Endodermal cell (in vitro differentiated cells): ENCODE results near the gene PTPN11. TPM values are rescaled to one million over a fixed set of nuclear protein-coding genes. Genes with fewer than 3 reads are reported as not detected.

Experiments
- DNase-seq: peaks from one replicate; pipeline ENCODE4 v3.0.0-alpha.2; 2017
- H3K27ac ChIP-seq: 2 replicates; pipeline ENCODE4 v1.5.1; 2013; ENCODE audit warnings: mild to moderate bottlenecking, low read depth, low read length, moderate library complexity
- H3K27me3 ChIP-seq: 2 replicates; pipeline ENCODE4 v1.6.1; 2013; ENCODE audit warnings: mild to moderate bottlenecking, low read length, moderate library complexity; ENCODE audit not compliant: insufficient read depth, control insufficient read depth, poor library complexity, severe bottlenecking
- H3K36me3 ChIP-seq: 2 replicates; pipeline ENCODE4 v1.7.0; 2013; ENCODE audit warnings: mild to moderate bottlenecking, low read length, moderate library complexity; ENCODE audit not compliant: control insufficient read depth, insufficient read depth
- H3K4me1 ChIP-seq: one replicate; pipeline ENCODE4 v1.7.0; 2013; ENCODE audit warnings: low read length; ENCODE audit not compliant: control insufficient read depth, insufficient read depth
- H3K4me3 ChIP-seq: 2 replicates; pipeline ENCODE4 v1.5.1; 2013; ENCODE audit warnings: mild to moderate bottlenecking, low read length, moderate library complexity
- H3K9ac ChIP-seq: 2 replicates; pipeline ENCODE4 v1.6.1; 2013; ENCODE audit warnings: mild to moderate bottlenecking, low read length, moderate library complexity; ENCODE audit not compliant: poor library complexity, severe bottlenecking; ENCODE audit errors: extremely low read depth
- H3K9me3 ChIP-seq: 2 replicates; pipeline ENCODE4 v1.6.1; 2013; ENCODE audit warnings: mild to moderate bottlenecking, low read length, moderate library complexity; ENCODE audit not compliant: control insufficient read depth
- H3K27ac Mint-ChIP-seq: 2 replicates; pipeline ENCODE4 v1.8.0; 2020; ENCODE audit warnings: mixed read lengths
- H3K27me3 Mint-ChIP-seq: 2 replicates; pipeline ENCODE4 v1.8.0; 2021; ENCODE audit warnings: mild to moderate bottlenecking, mixed read lengths; ENCODE audit not compliant: insufficient read depth
- H3K36me3 Mint-ChIP-seq: 2 replicates; pipeline ENCODE4 v1.8.0; 2020; ENCODE audit warnings: low read depth, mixed read lengths
- H3K4me1 Mint-ChIP-seq: 2 replicates; pipeline ENCODE4 v1.8.0; 2020; ENCODE audit warnings: mixed read lengths
- H3K4me3 Mint-ChIP-seq: 2 replicates; pipeline ENCODE4 v1.8.0; 2020; ENCODE audit warnings: mild to moderate bottlenecking, moderate library complexity, mixed read lengths
- H3K9me3 Mint-ChIP-seq: 2 replicates; pipeline ENCODE4 v1.8.0; 2020; ENCODE audit warnings: mild to moderate bottlenecking, mixed read lengths
- CTCF ChIP-seq: fragments of 200-600 bp; sonication (generic); conservative IDR thresholded peaks from 2 replicates; pipeline ENCODE4 v1.5.0; 2021; ENCODE audit warnings: antibody characterized with exemption, mild to moderate bottlenecking
- WGBS, 2 experiments: methylation state at CpG; one replicate each; pipeline versions ENCODE4 v1.1.5 to v1.1.7; 2013; ENCODE audit warnings: missing lambda C conversion rate in 2 of 2, mixed read lengths in 1 of 2; ENCODE audit not compliant: insufficient coverage in 1 of 2, insufficient read length in 1 of 2; 5-methylcytosine and 5-hydroxymethylcytosine counted together
- total RNA-seq, 2 donors: library from RNA; stranded (reverse); fragmentation: NEBNext Ultra II Directional in 1 of 2; extraction: Animal tissue kit (Norgen Biotek cat#: 25700) in 1 of 2; gene quantifications; 2 replicates in 1 of 2; 3 replicates in 1 of 2; pipeline ENCODE4 v1.2.1, GENCODE V29; 2021

PTPN11 gene
- total RNA-seq, 2 donors from 2014 or later: 98.2 to 106 TPM

GRCh38 chr12:112523856-112524255, 105.1 kb downstream of the PTPN11 start:
- no peak overlapping the region for H3K4me3 ChIP-seq
- Mint-ChIP-seq H3K4me1 (no peaks in the 10 kb centered on the region), H3K27ac (no peak overlapping the region), H3K27me3 (peaks cover 50% of the 10 kb centered on the region), H3K4me3 (no peak overlapping the region), H3K9me3 (peaks cover 12% of the 10 kb centered on the region), H3K36me3 (no peaks in the 10 kb centered on the region)
- H3K27me3 ChIP-seq: peaks cover 52% of the 10 kb centered on the region
- H3K4me1 ChIP-seq: no peaks in the 10 kb centered on the region
- DNase-seq: no peak
- H3K9ac ChIP-seq: no peak overlapping the region
- no peaks in the 10 kb centered on the region for H3K36me3 ChIP-seq
- no peaks in the 10 kb centered on the region for H3K9me3 ChIP-seq
- TF ChIP-seq CTCF: no peak
- no peak overlapping the region for H3K27ac ChIP-seq
- 93 to 94% methylated on average over 5 of the region's 5 CpGs for WGBS, 2 experiments

DNA sequence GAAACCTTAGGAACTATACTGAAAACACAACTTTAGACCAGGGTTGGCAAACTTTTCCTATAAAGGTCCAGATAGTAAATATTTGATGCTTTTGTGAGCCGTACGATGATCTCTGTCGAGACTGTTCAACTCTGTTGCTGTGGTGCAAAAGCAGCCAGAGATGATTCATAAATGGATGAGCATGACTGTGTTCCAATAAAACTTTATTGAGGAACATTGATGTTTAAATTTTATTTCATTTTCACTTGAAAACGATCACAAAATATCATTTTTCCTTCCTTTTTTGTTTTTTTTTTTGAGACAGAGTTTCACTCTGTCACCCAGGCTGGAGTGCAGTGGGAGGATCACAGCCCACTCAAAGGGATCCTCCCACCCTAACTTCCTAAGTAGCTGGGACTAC, 105.5 kb downstream of the PTPN11 start:
- H3K27me3 ChIP-seq: peaks cover 57% of the 10 kb centered on the region
- Mint-ChIP-seq H3K27ac (no peak overlapping the region), H3K36me3 (no peaks in the 10 kb centered on the region), H3K4me3 (no peak overlapping the region), H3K27me3 (peaks cover 46% of the 10 kb centered on the region), H3K9me3 (peaks cover 10% of the 10 kb centered on the region), H3K4me1 (no peaks in the 10 kb centered on the region)
- no peaks in the 10 kb centered on the region for H3K36me3 ChIP-seq
- H3K4me1 ChIP-seq: no peaks in the 10 kb centered on the region
- no peak overlapping the region for H3K9ac ChIP-seq
- TF ChIP-seq CTCF: no peak
- H3K9me3 ChIP-seq: no peaks in the 10 kb centered on the region
- 91 to 100% methylated on average over 3 to 4 of the region's 4 CpGs for WGBS, 2 experiments
- no peak overlapping the region for H3K4me3 ChIP-seq
- H3K27ac ChIP-seq: no peak overlapping the region
- no peak for DNase-seq

DNA sequence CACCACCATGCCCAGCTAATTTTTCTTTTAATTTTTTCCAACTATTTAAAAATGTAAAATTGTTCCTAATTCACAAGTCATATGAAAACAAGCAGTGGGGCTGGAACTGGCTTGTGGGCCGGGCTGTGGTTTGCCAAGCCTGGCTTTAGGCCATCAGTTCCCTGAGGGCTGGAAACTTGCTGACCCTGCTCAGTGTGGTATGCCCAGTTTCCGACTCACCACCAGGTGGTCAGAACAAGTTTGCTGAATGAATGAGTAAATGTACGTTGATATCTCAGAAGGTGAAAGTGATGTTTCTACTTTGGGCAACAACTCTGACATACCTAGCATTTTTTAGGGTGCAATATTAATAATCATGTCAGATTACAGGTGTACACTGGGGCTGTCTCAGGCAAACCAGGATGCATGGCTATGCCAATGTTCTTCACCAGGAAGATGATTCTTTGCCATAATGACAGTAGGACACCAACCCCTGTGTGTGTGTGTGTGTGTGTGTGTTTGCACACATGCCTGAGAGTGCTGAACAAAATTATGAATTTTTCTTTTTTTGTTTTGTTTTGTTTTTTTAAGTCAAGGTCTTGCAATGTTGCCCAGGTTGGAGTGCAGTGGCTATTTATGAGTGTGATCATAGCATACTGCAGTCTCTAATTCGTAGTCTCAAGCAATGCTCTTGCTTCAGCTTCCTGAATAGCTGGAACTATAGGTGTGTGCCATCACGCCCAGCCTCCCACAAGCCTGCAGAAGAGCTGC, 106.1 kb downstream of the PTPN11 start:
- Mint-ChIP-seq H3K27ac (no peak overlapping the region), H3K9me3 (peaks cover 4% of the 10 kb centered on the region), H3K4me3 (no peak overlapping the region), H3K36me3 (no peaks in the 10 kb centered on the region), H3K27me3 (peaks cover 47% of the 10 kb centered on the region), H3K4me1 (no peaks in the 10 kb centered on the region)
- no peak overlapping the region for H3K27ac ChIP-seq
- H3K4me1 ChIP-seq: no peaks in the 10 kb centered on the region
- no peaks in the 10 kb centered on the region for H3K9me3 ChIP-seq
- peaks cover 59% of the 10 kb centered on the region for H3K27me3 ChIP-seq
- no peak overlapping the region for H3K9ac ChIP-seq
- peak; percentile 69 for TF ChIP-seq CTCF
- peak; percentile 64 for DNase-seq
- H3K4me3 ChIP-seq: no peak overlapping the region
- H3K36me3 ChIP-seq: no peaks in the 10 kb centered on the region
- 83 to 92% methylated on average over 5 of the region's 5 CpGs for WGBS, 2 experiments
